OCI-LY3 (cell line): ENCODE data around the gene XBP1.

Experiments
- H2AFZ ChIP-seq: fragments of 200-600, 300-600 bp; shearing (Covaris generic); 2 replicates; pipeline ENCODE4 v1.6.0; 2014; ENCODE audit warnings: antibody characterized with exemption, low read depth, low read length
- H3K27ac ChIP-seq: fragments of 200-600, 300-600 bp; sonication (generic); 2 replicates; pipeline ENCODE4 v1.5.1; 2014; ENCODE audit warnings: mild to moderate bottlenecking, low read length, moderate library complexity, mixed read lengths
- H3K27me3 ChIP-seq: fragments of 200-600, 300-600 bp; sonication (generic); 2 replicates; pipeline ENCODE4 v1.6.1; 2014; ENCODE audit warnings: low read depth, low read length, mixed read lengths
- H3K36me3 ChIP-seq: fragments of 200-600, 300-600 bp; sonication (generic); replicated peaks from 2 replicates; pipeline ENCODE3; 2014; ENCODE audit warnings: low read depth, low read length, mixed read lengths
- H3K4me1 ChIP-seq: fragments of 300-600, 200-600 bp; sonication (generic); 2 replicates; pipeline ENCODE4 v1.6.1; 2014; ENCODE audit warnings: low read length, mixed read lengths
- H3K4me2 ChIP-seq: fragments of 200-600, 300-600 bp; sonication (generic); 2 replicates; pipeline ENCODE4 v1.6.1; 2014; ENCODE audit warnings: low read length, mixed read lengths
- H3K4me3 ChIP-seq: fragments of 300-600, 200-600 bp; sonication (generic); 2 replicates; pipeline ENCODE4 v1.5.1; 2014; ENCODE audit warnings: antibody characterized with exemption, mild to moderate bottlenecking, low read length, moderate library complexity
- H3K79me2 ChIP-seq: fragments of 300-600, 200-600 bp; shearing (Covaris generic); 2 replicates; pipeline ENCODE4 v1.6.1; 2014; ENCODE audit warnings: mild to moderate bottlenecking, low read length, mixed read lengths
- H3K9ac ChIP-seq: fragments of 300-600, 200-600 bp; shearing (Covaris generic); 2 replicates; pipeline ENCODE4 v1.6.0; 2014; ENCODE audit warnings: mild to moderate bottlenecking, low read length, moderate library complexity
- H3K9me3 ChIP-seq: fragments of 200-600, 300-600 bp; shearing (Covaris generic); 2 replicates; pipeline ENCODE4 v1.6.1; 2014; ENCODE audit warnings: low read length, mixed read lengths; ENCODE audit not compliant: insufficient read depth
- H4K20me1 ChIP-seq: fragments of 200-600, 300-600 bp; sonication (generic); 2 replicates; pipeline ENCODE4 v1.6.1; 2016; ENCODE audit warnings: low read length, mixed read lengths; ENCODE audit not compliant: insufficient read depth
- EZH2phosphoT487 ChIP-seq: fragments of 200-600 bp; shearing (Covaris generic); IDR thresholded peaks from 2 replicates; pipeline ENCODE4 v1.6.1; 2018; ENCODE audit warnings: antibody characterized with exemption, mixed run types, low read depth
- TF ChIP-seq, protein P1 (sequence below): fragments of 200-600, 300-600 bp; sonication (generic); IDR thresholded peaks from 2 replicates; pipeline ENCODE4 v1.5.1; 2014; ENCODE audit warnings: antibody characterized with exemption, low read length, low read depth

The XBP1 gene

GRCh38 chr22:28833276-28833923 lies 33.0 kb upstream of the XBP1 start:
- Histone ChIP-seq H3K27ac (no peak overlapping the region), H3K4me3 (no peak overlapping the region), H3K36me3 (no peaks in the 10 kb centered on the region), H3K27me3 (no peaks in the 10 kb centered on the region), H3K4me1 (no peaks in the 10 kb centered on the region), H3K79me2 (no peaks in the 10 kb centered on the region), H4K20me1 (0 out of 2 replicates have a peak, but pooled peaks cover 3% of the 10 kb centered on the region), H2AFZ (no peak overlapping the region), H3K4me2 (no peak overlapping the region), H3K9me3 (no peaks in the 10 kb centered on the region), H3K9ac (no peak overlapping the region)
- TF ChIP-seq, protein P1, sequence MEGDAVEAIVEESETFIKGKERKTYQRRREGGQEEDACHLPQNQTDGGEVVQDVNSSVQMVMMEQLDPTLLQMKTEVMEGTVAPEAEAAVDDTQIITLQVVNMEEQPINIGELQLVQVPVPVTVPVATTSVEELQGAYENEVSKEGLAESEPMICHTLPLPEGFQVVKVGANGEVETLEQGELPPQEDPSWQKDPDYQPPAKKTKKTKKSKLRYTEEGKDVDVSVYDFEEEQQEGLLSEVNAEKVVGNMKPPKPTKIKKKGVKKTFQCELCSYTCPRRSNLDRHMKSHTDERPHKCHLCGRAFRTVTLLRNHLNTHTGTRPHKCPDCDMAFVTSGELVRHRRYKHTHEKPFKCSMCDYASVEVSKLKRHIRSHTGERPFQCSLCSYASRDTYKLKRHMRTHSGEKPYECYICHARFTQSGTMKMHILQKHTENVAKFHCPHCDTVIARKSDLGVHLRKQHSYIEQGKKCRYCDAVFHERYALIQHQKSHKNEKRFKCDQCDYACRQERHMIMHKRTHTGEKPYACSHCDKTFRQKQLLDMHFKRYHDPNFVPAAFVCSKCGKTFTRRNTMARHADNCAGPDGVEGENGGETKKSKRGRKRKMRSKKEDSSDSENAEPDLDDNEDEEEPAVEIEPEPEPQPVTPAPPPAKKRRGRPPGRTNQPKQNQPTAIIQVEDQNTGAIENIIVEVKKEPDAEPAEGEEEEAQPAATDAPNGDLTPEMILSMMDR, result no peak
- TF ChIP-seq EZH2phosphoT487, result no peak

- Histone ChIP-seq H3K36me3 (no peaks in the 10 kb centered on the region), H3K79me2 (no peaks in the 10 kb centered on the region)
These were observed 32.4 kb upstream of the XBP1 start for GRCh38 chr22:28832731-28833130.

DNA sequence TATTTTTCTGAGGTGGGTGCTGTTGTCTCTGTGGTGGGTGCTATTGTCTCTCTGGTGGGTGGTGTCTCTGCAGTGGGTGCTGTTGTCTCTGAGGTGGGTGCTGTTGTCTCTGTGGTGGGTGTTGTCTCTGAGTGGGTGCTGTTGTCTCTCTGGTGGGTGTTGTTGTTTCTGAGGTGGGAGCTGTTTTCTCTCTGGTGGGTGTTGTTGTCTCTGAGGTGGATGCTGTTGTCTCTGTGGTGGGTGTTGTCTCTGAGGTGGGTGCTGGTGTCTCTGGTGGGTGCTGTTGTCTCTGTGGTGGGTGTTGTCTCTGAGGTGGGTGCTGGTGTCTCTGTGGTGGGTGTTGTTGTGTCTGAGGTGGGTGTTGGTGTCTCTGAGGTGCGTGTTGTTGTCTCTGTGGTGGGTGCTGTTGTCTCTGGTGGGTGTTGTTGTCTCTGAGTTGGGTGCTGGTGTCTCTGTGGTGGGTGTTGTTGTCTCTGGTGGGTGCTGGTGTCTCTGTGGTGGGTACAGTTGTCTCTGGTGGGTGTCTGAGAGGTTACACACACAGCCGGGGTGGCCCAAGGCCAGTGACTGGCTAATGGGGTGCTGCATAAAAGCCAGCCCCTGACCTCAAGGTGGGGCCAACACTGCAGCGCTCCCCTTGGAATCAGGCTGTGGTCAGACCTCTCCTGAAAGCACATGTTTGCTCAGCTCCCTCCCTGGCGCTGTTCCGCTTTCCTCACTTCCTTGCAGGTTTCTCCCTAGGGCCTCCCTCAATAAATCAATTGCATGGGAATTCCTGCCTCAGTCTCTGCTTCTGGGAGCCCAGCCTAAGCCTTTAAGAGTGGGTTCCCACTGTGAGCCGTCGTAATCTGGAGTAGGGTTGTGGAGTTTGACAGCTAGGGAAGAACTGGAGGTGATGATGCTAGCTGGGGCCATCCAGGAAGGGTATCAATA lies 31.0 kb upstream of the XBP1 start:
- H3K9ac ChIP-seq, result no peak overlapping the region
- no peaks in the 10 kb centered on the region for H3K4me1 ChIP-seq
- H3K4me3 ChIP-seq, result no peak overlapping the region
- no peak overlapping the region for H3K4me2 ChIP-seq
- H2AFZ ChIP-seq, result no peak overlapping the region
- H3K27ac ChIP-seq, result no peak overlapping the region
- no peaks in the 10 kb centered on the region for H3K27me3 ChIP-seq
- TF ChIP-seq EZH2phosphoT487, result no peak
- TF ChIP-seq, protein P1, result no peak
- no peaks in the 10 kb centered on the region for H3K79me2 ChIP-seq
- H4K20me1 ChIP-seq, result 0 out of 2 replicates have a peak, but pooled peaks cover 3% of the 10 kb centered on the region
- H3K9me3 ChIP-seq, result no peaks in the 10 kb centered on the region
- no peaks in the 10 kb centered on the region for H3K36me3 ChIP-seq

More at GRCh38 chr22:28832731-28833130, 32.4 kb upstream of the XBP1 start:
- H4K20me1 ChIP-seq, result 0 out of 2 replicates have a peak, but pooled peaks cover 3% of the 10 kb centered on the region
- H3K27me3 ChIP-seq, result no peaks in the 10 kb centered on the region
- no peak overlapping the region for H3K9ac ChIP-seq
- no peak overlapping the region for H2AFZ ChIP-seq
- TF ChIP-seq, protein P1, result no peak
- TF ChIP-seq EZH2phosphoT487, result no peak
- no peaks in the 10 kb centered on the region for H3K4me1 ChIP-seq
- H3K4me2 ChIP-seq, result no peak overlapping the region
- H3K9me3 ChIP-seq, result no peaks in the 10 kb centered on the region
- H3K4me3 ChIP-seq, result no peak overlapping the region
- no peak overlapping the region for H3K27ac ChIP-seq

DNA sequence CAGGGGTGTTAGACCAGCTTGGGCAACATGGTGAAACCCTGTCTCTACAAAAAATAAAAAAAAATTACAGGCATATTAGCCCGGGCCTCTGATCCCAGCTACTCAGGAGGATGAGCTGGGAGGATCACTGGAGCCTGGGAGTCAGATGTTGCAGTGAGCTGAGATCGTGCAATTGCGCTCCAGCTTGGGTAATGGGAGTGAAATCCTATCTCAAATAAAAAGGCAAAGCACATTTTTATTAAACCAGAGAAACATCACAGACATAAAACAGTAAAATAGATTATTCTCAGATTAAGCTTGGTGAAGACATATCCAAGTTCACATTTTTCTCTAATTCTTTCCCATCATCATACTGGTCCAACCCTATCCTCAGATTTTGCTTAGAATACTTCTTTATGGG lies 30.1 kb upstream of the XBP1 start:
- H3K4me2 ChIP-seq, result no peak overlapping the region
- no peaks in the 10 kb centered on the region for H3K27me3 ChIP-seq
- H3K9me3 ChIP-seq, result no peaks in the 10 kb centered on the region
- H3K36me3 ChIP-seq, result no peaks in the 10 kb centered on the region
- no peak overlapping the region for H3K9ac ChIP-seq
- H3K79me2 ChIP-seq, result no peaks in the 10 kb centered on the region
- H4K20me1 ChIP-seq, result 0 out of 2 replicates have a peak, but pooled peaks cover 3% of the 10 kb centered on the region
- no peak overlapping the region for H3K4me3 ChIP-seq
- H2AFZ ChIP-seq, result no peak overlapping the region
- H3K27ac ChIP-seq, result no peak overlapping the region
- no peaks in the 10 kb centered on the region for H3K4me1 ChIP-seq
- TF ChIP-seq, protein P1, result no peak
- TF ChIP-seq EZH2phosphoT487, result no peak
